Liver (tissue), 9 donors: ENCODE data around the gene FREM1. TPM values are rescaled to one million over a fixed set of nuclear protein-coding genes. Genes with fewer than 3 reads are reported as not detected.

Experiments
- DNase-seq: peaks from one replicate; pipeline ENCODE4 v3.0.0-alpha.2; 2017; ENCODE audit warnings: low spot score
- H3K27ac ChIP-seq, 2 donors: one replicate each; pipeline ENCODE4 v1.7.0; 2013; ENCODE audit warnings: inconsistent platforms in 2 of 2, low read length in 2 of 2, control low read depth in 1 of 2, low read depth in 1 of 2, mild to moderate bottlenecking in 1 of 2
- H3K27me3 ChIP-seq, 4 donors: one replicate each; pipeline versions ENCODE4 v1.6.1 to v1.7.0; 2013; ENCODE audit warnings: low read length in 3 of 4, inconsistent platforms in 1 of 4, mild to moderate bottlenecking in 1 of 4, moderate library complexity in 1 of 4; ENCODE audit not compliant: control insufficient read depth in 4 of 4, insufficient read depth in 4 of 4
- H3K36me3 ChIP-seq, 4 donors: one replicate each; pipeline versions ENCODE4 v1.6.1 to v1.7.0; 2013; ENCODE audit warnings: low read length in 3 of 4, mild to moderate bottlenecking in 3 of 4, low read depth in 1 of 4, moderate library complexity in 1 of 4; ENCODE audit not compliant: control insufficient read depth in 4 of 4, insufficient read depth in 3 of 4
- H3K4me1 ChIP-seq, 4 donors: one replicate each; pipeline versions ENCODE4 v1.6.1 to v1.7.0; 2013; ENCODE audit warnings: low read length in 3 of 4, mild to moderate bottlenecking in 3 of 4, moderate library complexity in 1 of 4; ENCODE audit not compliant: control insufficient read depth in 4 of 4, insufficient read depth in 4 of 4
- H3K4me3 ChIP-seq, 3 donors: one replicate each; pipeline versions ENCODE4 v1.6.1 to v1.7.0; 2013; ENCODE audit warnings: low read length in 3 of 3, control low read depth in 1 of 3, low read depth in 1 of 3, mild to moderate bottlenecking in 1 of 3
- H3K9ac ChIP-seq, 2 donors: one replicate each; pipeline ENCODE4 v1.7.0; 2013; ENCODE audit warnings: low read length in 2 of 2, mild to moderate bottlenecking in 2 of 2, moderate library complexity in 2 of 2, control low read depth in 1 of 2, low read depth in 1 of 2
- H3K9me3 ChIP-seq, 4 donors: one replicate each; pipeline versions ENCODE4 v1.6.1 to v1.7.0; 2013; ENCODE audit warnings: low read length in 3 of 4; ENCODE audit not compliant: control insufficient read depth in 4 of 4
- ATF3 ChIP-seq: IDR thresholded peaks from 2 replicates; pipeline ENCODE4 v1.6.1; 2016; ENCODE audit warnings: antibody characterized with exemption
- CTCF ChIP-seq: fragments of 150-350 bp; IDR thresholded peaks from 2 replicates; pipeline ENCODE4 v1.5.1; 2017; ENCODE audit warnings: improper control_type of control experiment, low read depth, low read length; ENCODE audit not compliant: missing input control
- EGR1 ChIP-seq, 2 donors: IDR thresholded peaks; 2 replicates each; pipeline ENCODE4 v1.6.1; 2016 to 2018; ENCODE audit warnings: antibody characterized with exemption in 2 of 2, low read depth in 2 of 2
- FOXA1 ChIP-seq: IDR thresholded peaks from 2 replicates; pipeline ENCODE4 v1.6.1; 2016; ENCODE audit warnings: antibody characterized with exemption
- FOXA2 ChIP-seq: IDR thresholded peaks from 2 replicates; pipeline ENCODE4 v1.6.1; 2016; ENCODE audit warnings: antibody characterized with exemption
- GABPA ChIP-seq, 2 donors: IDR thresholded peaks in 1 of 2; conservative IDR thresholded peaks in 1 of 2; 2 replicates each; pipeline ENCODE4 v1.6.1; 2016; ENCODE audit warnings: antibody characterized with exemption in 2 of 2, mild to moderate bottlenecking in 1 of 2, moderate library complexity in 1 of 2
- HNF4A ChIP-seq, 2 donors: conservative IDR thresholded peaks; 2 replicates each; pipeline ENCODE4 v1.6.1; 2016; ENCODE audit warnings: antibody characterized with exemption in 2 of 2, mild to moderate bottlenecking in 2 of 2
- HNF4G ChIP-seq: IDR thresholded peaks from 2 replicates; pipeline ENCODE4 v1.6.1; 2016; ENCODE audit warnings: antibody characterized with exemption
- JUND ChIP-seq, 2 donors: IDR thresholded peaks; 2 replicates each; pipeline ENCODE4 v1.6.1; 2016; ENCODE audit warnings: antibody characterized with exemption in 2 of 2
- MAX ChIP-seq: IDR thresholded peaks from 2 replicates; pipeline ENCODE4 v1.6.1; 2016; ENCODE audit warnings: antibody characterized with exemption
- NR2F2 ChIP-seq: IDR thresholded peaks from 2 replicates; pipeline ENCODE4 v1.6.1; 2016; ENCODE audit warnings: antibody characterized with exemption
- RAD21 ChIP-seq, 2 donors: IDR thresholded peaks; 2 replicates each; pipeline ENCODE4 v1.6.1; 2016; ENCODE audit warnings: antibody characterized with exemption in 2 of 2, mild to moderate bottlenecking in 2 of 2
- REST ChIP-seq: IDR thresholded peaks from 2 replicates; pipeline ENCODE4 v1.6.1; 2016; ENCODE audit warnings: antibody characterized with exemption, mild to moderate bottlenecking
- RXRA ChIP-seq, 2 donors: IDR thresholded peaks; 2 replicates each; pipeline ENCODE4 v1.6.1; 2017 to 2018; ENCODE audit warnings: antibody characterized with exemption in 2 of 2, mild to moderate bottlenecking in 1 of 2
- SP1 ChIP-seq: IDR thresholded peaks from 2 replicates; pipeline ENCODE4 v1.6.1; 2018; ENCODE audit warnings: antibody characterized with exemption, mild to moderate bottlenecking
- YY1 ChIP-seq: IDR thresholded peaks from 2 replicates; pipeline ENCODE4 v1.6.1; 2016; ENCODE audit warnings: antibody characterized with exemption, mild to moderate bottlenecking
- ZBTB33 ChIP-seq: IDR thresholded peaks from 2 replicates; pipeline ENCODE4 v1.6.1; 2016; ENCODE audit warnings: antibody characterized with exemption
- WGBS: extraction: QIAGEN DNeasy Blood & Tissue Kit; methylation state at CpG from one replicate; pipeline ENCODE4 v1.1.7; 2013; 5-methylcytosine and 5-hydroxymethylcytosine counted together
- polyA plus RNA-seq, 2 donors: library from polyadenylated mRNA; stranded (reverse) in 1 of 2; unstranded in 1 of 2; fragments of 200-250 nt in 1 of 2; fragments of >200 nt in 1 of 2; fragmentation: Nextera tagmentation in 1 of 2; extraction: Ambion mirVana in 1 of 2; gene quantifications; one replicate each; pipeline versions ENCODE4 v1.2.1 to v1.2.3, GENCODE V29; 2013 to 2015
- total RNA-seq, 2 donors: library from RNA; depleted of rRNA; stranded (reverse); fragments of >200 nt; gene quantifications; one replicate each; pipeline ENCODE4 v1.2.3, GENCODE V29; 2014
- donor health status: healthy.
- donor health status: healthy.
- donor health status: healthy.
- donor health status: healthy.
- donor health status: healthy.

Gene FREM1
- total and polyA plus RNA-seq, 4 donors: 0.39 to 4.7 (median 1.1) TPM

GRCh38 chr9:14935964-14936363 lies 25.7 kb upstream of the FREM1 start:
- no peak overlapping the region for H3K4me3 ChIP-seq
- 76% methylated on average over 1 of the region's 1 CpG for WGBS
- no peak for DNase-seq
- H3K9ac ChIP-seq: no peak overlapping the region
- no peaks in the 10 kb centered on the region for H3K9me3 ChIP-seq
- peaks cover 0 to 3% (median 0%) of the 10 kb centered on the region in 4 donors for H3K27me3 ChIP-seq
- TF ChIP-seq SP1 (no peak), FOXA2 (no peak), RAD21 (IDR thresholded peaks at IDR 0.05) (no peak), HNF4G (no peak), ZBTB33 (no peak), EGR1 (IDR thresholded peaks at IDR 0.05; ENCODE audit: low read depth in 2 of 2) (no peak), FOXA1 (no peak), NR2F2 (no peak), JUND (IDR thresholded peaks at IDR 0.05) (no peak), HNF4A (conservative IDR thresholded peaks at IDR 0.05) (no peak), CTCF (no peak), REST (no peak), MAX (no peak), GABPA (IDR thresholded peaks at IDR 0.05 in 1 of 2, conservative IDR thresholded peaks at IDR 0.05 in 1 of 2) (no peak), ATF3 (no peak)
- no peaks in the 10 kb centered on the region for H3K4me1 ChIP-seq
- no peaks in the 10 kb centered on the region for H3K36me3 ChIP-seq
- no peak overlapping the region for H3K27ac ChIP-seq

GRCh38 chr9:14935106-14935751 lies 25.0 kb upstream of the FREM1 start:
- Histone ChIP-seq H3K4me3 (no peak overlapping the region), H3K9me3 (no peaks in the 10 kb centered on the region), H3K4me1 (no peaks in the 10 kb centered on the region), H3K9ac (no peak overlapping the region), H3K27me3 (no peaks in the 10 kb centered on the region), H3K27ac (no peak overlapping the region), H3K36me3 (no peaks in the 10 kb centered on the region)
- 83% methylated on average over 4 of the region's 4 CpGs for WGBS
- DNase-seq: no peak
- TF ChIP-seq EGR1 (IDR thresholded peaks at IDR 0.05; ENCODE audit: low read depth in 2 of 2) (no peak), RXRA (IDR thresholded peaks at IDR 0.05) (no peak), REST (no peak), RAD21 (IDR thresholded peaks at IDR 0.05) (no peak), YY1 (no peak), FOXA1 (no peak), HNF4A (conservative IDR thresholded peaks at IDR 0.05) (no peak), GABPA (IDR thresholded peaks at IDR 0.05 in 1 of 2, conservative IDR thresholded peaks at IDR 0.05 in 1 of 2) (no peak), SP1 (no peak), ATF3 (no peak)
